K562 (cell line): ENCODE data around the gene ABHD8. TPM values are rescaled to one million over a fixed set of nuclear protein-coding genes. Genes with fewer than 3 reads are reported as not detected.

Experiments
- CC2D1A ChIP-seq: fragments of 450-650 bp; IDR thresholded peaks from 2 replicates; pipeline ENCODE4 v1.6.1; 2017; ENCODE audit warnings: mild to moderate bottlenecking
- CTBP1 ChIP-seq: fragments of 450-650 bp; IDR thresholded peaks from 2 replicates; pipeline ENCODE4 v1.6.1; 2016; ENCODE audit warnings: borderline replicate concordance
- FOXK1 ChIP-seq: sonication (generic); formaldehyde crosslinking; IDR thresholded peaks from 2 replicates; pipeline ENCODE4 v1.8.0; 2022; ENCODE audit warnings: missing genetic modification reagents, mild to moderate bottlenecking, borderline replicate concordance
- LEF1 ChIP-seq: fragments of 450-650 bp; IDR thresholded peaks from 2 replicates; pipeline ENCODE4 v1.6.1; 2016; ENCODE audit warnings: mild to moderate bottlenecking
- NR2C2 ChIP-seq, 2 experiments: fragments of 200-800 bp in 1 of 2; sonication (Bioruptor generic) in 1 of 2; sonication (generic) in 1 of 2; formaldehyde crosslinking in 1 of 2; IDR thresholded peaks; 2 replicates each; pipeline versions ENCODE4 v1.6.1 to v1.8.0; 2016 to 2022; ENCODE audit warnings: mild to moderate bottlenecking in 1 of 2, missing compliant biosample characterization in 1 of 2, missing genetic modification characterization in 1 of 2, missing genetic modification reagents in 1 of 2
- POLR2B ChIP-seq: fragments of 450-650 bp; IDR thresholded peaks from 2 replicates; pipeline ENCODE4 v1.6.1; 2018; ENCODE audit warnings: low read depth; ENCODE audit not compliant: partially characterized antibody
- RNF2 ChIP-seq: sonication (generic); IDR thresholded peaks from 2 replicates; pipeline ENCODE4 v1.6.1; 2016
- SAP30 ChIP-seq: fragments of 200-600 bp; sonication (generic); IDR thresholded peaks from 2 replicates; pipeline ENCODE4 v1.6.1; 2012; ENCODE audit warnings: borderline replicate concordance, low read depth, mild to moderate bottlenecking, moderate library complexity, low read length, control low read depth, inconsistent platforms; ENCODE audit not compliant: insufficient read depth, poor library complexity, severe bottlenecking
- SUPT5H ChIP-seq: fragments of 450-650 bp; IDR thresholded peaks from 2 replicates; pipeline ENCODE4 v1.6.1; 2016
- TBL1XR1 ChIP-seq, 2 experiments: IDR thresholded peaks; 2 replicates each; pipeline ENCODE4 v1.6.1; 2012; ENCODE audit warnings: improper control_type of control experiment in 2 of 2, low read length in 2 of 2, mild to moderate bottlenecking in 1 of 2
- polyA plus RNA-seq, 8 experiments: library from polyadenylated mRNA; depleted of rRNA in 4 of 8; stranded (reverse) in 5 of 8; unstranded in 3 of 8; fragments of >200 nt; fragmentation: Nextera tagmentation in 2 of 8; fragmentation: Illumina TruSeq in 1 of 8; extraction: Ambion mirVana in 2 of 8; extraction: Trizol in 1 of 8; gene quantifications; 2 replicates each; pipeline versions ENCODE4 v1.2.1 to v1.2.3, GENCODE V29; 2011 to 2014; ENCODE audit warnings: inconsistent platforms in 1 of 8, missing spikeins in 1 of 8
- total RNA-seq, 7 experiments: library from RNA; depleted of rRNA in 6 of 7; stranded (reverse); fragments of >200 nt in 6 of 7; fragmentation: Illumina TruSeq in 2 of 7; extraction: Trizol in 2 of 7; gene quantifications; 2 replicates each; pipeline versions ENCODE4 v1.2.1 to v1.2.3, GENCODE V29; 2011 to 2021; ENCODE audit warnings: low replicate concordance in 1 of 7
- TF ChIP-seq, protein P1 (sequence below): fragments of 200-600 bp; sonication (generic); IDR thresholded peaks from one replicate; pipeline ENCODE4 v1.6.1; 2012; ENCODE audit warnings: mild to moderate bottlenecking, low read depth, low read length, inconsistent platforms
- TF ChIP-seq, protein P2 (sequence below): sonication (generic); formaldehyde crosslinking; IDR thresholded peaks from 2 replicates; pipeline ENCODE4 v1.8.0; 2022; ENCODE audit warnings: mild to moderate bottlenecking, missing genetic modification reagents
- TF ChIP-seq, protein P3 (sequence below): sonication (generic); formaldehyde crosslinking; IDR thresholded peaks from 2 replicates; pipeline ENCODE4 v1.8.0; 2022; ENCODE audit warnings: missing genetic modification reagents, mild to moderate bottlenecking, moderate library complexity, borderline replicate concordance

ABHD8 gene
- total and polyA plus RNA-seq, 9 of the 15 experiments (the other 6 are each of a cell fraction or from before 2014, with no cell fraction given): 0.04 to 6.6 (median 2.0) TPM; not detected in 1

DNA sequence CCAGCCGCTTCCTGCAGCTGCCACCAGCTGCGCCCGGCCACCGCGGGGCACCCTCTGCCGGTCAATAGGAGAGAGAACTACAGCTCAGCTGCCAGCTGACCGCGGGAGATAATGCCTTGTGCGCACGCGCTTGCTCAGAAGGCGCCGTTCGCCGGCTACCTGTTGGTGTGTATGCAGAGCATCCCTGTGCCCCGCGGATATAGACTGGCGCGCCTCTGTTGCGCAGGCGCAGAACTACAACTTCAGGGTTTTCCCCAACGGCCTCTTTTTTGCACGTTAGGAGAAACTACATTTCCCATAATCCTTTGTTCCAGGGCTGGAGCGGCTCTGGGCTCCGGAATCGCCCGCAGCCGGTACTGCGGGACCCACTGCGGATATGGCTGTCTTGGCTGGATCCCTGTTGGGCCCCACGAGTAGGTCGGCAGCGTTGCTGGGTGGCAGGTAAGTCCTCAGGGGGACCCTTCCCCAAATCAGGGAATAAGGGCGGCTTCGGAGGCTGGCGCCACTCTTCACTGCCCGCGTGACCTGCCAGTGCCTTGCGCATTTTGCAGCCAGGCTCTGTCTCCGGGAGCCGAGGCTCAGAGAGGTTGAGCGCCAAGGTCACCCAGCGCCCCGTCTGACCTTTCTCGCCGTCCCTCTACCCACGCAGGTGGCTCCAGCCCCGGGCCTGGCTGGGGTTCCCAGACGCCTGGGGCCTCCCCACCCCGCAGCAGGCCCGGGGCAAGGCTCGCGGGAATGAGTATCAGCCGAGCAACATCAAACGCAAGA, 2.5 kb upstream of the ABHD8 start, which contains the start of gene MRPL34 (continued):
- TF ChIP-seq, protein P1, sequence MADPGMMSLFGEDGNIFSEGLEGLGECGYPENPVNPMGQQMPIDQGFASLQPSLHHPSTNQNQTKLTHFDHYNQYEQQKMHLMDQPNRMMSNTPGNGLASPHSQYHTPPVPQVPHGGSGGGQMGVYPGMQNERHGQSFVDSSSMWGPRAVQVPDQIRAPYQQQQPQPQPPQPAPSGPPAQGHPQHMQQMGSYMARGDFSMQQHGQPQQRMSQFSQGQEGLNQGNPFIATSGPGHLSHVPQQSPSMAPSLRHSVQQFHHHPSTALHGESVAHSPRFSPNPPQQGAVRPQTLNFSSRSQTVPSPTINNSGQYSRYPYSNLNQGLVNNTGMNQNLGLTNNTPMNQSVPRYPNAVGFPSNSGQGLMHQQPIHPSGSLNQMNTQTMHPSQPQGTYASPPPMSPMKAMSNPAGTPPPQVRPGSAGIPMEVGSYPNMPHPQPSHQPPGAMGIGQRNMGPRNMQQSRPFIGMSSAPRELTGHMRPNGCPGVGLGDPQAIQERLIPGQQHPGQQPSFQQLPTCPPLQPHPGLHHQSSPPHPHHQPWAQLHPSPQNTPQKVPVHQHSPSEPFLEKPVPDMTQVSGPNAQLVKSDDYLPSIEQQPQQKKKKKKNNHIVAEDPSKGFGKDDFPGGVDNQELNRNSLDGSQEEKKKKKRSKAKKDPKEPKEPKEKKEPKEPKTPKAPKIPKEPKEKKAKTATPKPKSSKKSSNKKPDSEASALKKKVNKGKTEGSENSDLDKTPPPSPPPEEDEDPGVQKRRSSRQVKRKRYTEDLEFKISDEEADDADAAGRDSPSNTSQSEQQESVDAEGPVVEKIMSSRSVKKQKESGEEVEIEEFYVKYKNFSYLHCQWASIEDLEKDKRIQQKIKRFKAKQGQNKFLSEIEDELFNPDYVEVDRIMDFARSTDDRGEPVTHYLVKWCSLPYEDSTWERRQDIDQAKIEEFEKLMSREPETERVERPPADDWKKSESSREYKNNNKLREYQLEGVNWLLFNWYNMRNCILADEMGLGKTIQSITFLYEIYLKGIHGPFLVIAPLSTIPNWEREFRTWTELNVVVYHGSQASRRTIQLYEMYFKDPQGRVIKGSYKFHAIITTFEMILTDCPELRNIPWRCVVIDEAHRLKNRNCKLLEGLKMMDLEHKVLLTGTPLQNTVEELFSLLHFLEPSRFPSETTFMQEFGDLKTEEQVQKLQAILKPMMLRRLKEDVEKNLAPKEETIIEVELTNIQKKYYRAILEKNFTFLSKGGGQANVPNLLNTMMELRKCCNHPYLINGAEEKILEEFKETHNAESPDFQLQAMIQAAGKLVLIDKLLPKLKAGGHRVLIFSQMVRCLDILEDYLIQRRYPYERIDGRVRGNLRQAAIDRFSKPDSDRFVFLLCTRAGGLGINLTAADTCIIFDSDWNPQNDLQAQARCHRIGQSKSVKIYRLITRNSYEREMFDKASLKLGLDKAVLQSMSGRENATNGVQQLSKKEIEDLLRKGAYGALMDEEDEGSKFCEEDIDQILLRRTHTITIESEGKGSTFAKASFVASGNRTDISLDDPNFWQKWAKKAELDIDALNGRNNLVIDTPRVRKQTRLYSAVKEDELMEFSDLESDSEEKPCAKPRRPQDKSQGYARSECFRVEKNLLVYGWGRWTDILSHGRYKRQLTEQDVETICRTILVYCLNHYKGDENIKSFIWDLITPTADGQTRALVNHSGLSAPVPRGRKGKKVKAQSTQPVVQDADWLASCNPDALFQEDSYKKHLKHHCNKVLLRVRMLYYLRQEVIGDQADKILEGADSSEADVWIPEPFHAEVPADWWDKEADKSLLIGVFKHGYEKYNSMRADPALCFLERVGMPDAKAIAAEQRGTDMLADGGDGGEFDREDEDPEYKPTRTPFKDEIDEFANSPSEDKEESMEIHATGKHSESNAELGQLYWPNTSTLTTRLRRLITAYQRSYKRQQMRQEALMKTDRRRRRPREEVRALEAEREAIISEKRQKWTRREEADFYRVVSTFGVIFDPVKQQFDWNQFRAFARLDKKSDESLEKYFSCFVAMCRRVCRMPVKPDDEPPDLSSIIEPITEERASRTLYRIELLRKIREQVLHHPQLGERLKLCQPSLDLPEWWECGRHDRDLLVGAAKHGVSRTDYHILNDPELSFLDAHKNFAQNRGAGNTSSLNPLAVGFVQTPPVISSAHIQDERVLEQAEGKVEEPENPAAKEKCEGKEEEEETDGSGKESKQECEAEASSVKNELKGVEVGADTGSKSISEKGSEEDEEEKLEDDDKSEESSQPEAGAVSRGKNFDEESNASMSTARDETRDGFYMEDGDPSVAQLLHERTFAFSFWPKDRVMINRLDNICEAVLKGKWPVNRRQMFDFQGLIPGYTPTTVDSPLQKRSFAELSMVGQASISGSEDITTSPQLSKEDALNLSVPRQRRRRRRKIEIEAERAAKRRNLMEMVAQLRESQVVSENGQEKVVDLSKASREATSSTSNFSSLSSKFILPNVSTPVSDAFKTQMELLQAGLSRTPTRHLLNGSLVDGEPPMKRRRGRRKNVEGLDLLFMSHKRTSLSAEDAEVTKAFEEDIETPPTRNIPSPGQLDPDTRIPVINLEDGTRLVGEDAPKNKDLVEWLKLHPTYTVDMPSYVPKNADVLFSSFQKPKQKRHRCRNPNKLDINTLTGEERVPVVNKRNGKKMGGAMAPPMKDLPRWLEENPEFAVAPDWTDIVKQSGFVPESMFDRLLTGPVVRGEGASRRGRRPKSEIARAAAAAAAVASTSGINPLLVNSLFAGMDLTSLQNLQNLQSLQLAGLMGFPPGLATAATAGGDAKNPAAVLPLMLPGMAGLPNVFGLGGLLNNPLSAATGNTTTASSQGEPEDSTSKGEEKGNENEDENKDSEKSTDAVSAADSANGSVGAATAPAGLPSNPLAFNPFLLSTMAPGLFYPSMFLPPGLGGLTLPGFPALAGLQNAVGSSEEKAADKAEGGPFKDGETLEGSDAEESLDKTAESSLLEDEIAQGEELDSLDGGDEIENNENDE: no peak
- TF ChIP-seq, protein P2, sequence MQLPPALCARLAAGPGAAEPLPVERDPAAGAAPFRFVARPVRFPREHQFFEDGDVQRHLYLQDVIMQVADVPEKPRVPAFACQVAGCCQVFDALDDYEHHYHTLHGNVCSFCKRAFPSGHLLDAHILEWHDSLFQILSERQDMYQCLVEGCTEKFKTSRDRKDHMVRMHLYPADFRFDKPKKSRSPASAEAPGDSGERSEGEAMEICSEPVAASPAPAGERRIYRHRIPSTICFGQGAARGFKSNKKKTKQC: 0 out of 2 replicates have a peak, but pooled peaks have one; percentile 18
- TF ChIP-seq NR2C2 (CRISPR knock-in tag; IDR thresholded peaks at IDR 0.05) (0 out of 2 replicates have a peak, but pooled peaks have one; percentile 50), NR2C2 (tag; IDR thresholded peaks at IDR 0.05) (peak; percentile 77), FOXK1 (CRISPR knock-in tag) (0 out of 2 replicates have a peak, but pooled peaks have one; percentile 60), POLR2B (peak; percentile 65), SAP30 (peak; percentile 82), LEF1 (0 out of 2 replicates have a peak, but pooled peaks have one; percentile 47), TBL1XR1 (IDR thresholded peaks at IDR 0.05; ENCODE audit: low read length in 2 of 2) (peak; percentile 40 to 80; a peak in 2 of 4 replicates), CC2D1A (no peak), SUPT5H (peak; percentile 79), RNF2 (no peak), CTBP1 (peak; percentile 96)
- TF ChIP-seq, protein P3, sequence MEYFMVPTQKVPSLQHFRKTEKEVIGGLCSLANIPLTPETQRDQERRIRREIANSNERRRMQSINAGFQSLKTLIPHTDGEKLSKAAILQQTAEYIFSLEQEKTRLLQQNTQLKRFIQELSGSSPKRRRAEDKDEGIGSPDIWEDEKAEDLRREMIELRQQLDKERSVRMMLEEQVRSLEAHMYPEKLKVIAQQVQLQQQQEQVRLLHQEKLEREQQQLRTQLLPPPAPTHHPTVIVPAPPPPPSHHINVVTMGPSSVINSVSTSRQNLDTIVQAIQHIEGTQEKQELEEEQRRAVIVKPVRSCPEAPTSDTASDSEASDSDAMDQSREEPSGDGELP (CRISPR knock-in tag): peak; percentile 100
